ENCODE measurements around the gene C1orf198.

DNA sequence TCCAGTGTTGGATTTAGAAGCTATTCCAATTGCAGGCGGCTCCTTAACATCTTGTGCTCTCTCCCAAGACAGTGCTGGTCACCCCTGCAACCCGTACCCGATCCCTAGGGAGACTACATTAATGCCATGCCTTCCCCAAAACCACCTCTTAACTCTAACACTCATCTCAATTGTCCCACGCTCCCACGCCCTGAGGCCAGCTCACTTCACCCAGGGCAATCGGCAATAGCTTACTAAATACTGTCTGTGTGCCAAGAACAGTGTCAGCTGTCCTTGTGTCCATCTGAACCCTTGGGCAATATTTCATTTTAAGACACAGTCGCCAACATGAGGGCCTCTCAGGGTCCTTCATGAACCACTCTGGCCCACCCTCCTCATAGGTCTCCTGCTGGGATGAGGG lies 13.9 kb downstream of the C1orf198 start:
- no peak for TF ChIP-seq POLR2A (IDR thresholded peaks at IDR 0.05; ENCODE audit: extremely low read depth, insufficient read length)
- TF ChIP-seq, protein P1, sequence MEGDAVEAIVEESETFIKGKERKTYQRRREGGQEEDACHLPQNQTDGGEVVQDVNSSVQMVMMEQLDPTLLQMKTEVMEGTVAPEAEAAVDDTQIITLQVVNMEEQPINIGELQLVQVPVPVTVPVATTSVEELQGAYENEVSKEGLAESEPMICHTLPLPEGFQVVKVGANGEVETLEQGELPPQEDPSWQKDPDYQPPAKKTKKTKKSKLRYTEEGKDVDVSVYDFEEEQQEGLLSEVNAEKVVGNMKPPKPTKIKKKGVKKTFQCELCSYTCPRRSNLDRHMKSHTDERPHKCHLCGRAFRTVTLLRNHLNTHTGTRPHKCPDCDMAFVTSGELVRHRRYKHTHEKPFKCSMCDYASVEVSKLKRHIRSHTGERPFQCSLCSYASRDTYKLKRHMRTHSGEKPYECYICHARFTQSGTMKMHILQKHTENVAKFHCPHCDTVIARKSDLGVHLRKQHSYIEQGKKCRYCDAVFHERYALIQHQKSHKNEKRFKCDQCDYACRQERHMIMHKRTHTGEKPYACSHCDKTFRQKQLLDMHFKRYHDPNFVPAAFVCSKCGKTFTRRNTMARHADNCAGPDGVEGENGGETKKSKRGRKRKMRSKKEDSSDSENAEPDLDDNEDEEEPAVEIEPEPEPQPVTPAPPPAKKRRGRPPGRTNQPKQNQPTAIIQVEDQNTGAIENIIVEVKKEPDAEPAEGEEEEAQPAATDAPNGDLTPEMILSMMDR (IDR thresholded peaks at IDR 0.05; ENCODE audit: low read depth, low read length) = no peak
- no peak for TF ChIP-seq MYC (IDR thresholded peaks at IDR 0.05; ENCODE audit: low read depth, low read length)

Data from NB4 (cell line).